ENCODE results near the gene RAP1GAP.

GRCh38 chr1:21577933-21578332 is 91.2 kb downstream of the RAP1GAP start:
- TF ChIP-seq CTCF (IDR thresholded peaks at IDR 0.05) = no peak
- no peak for TF ChIP-seq POLR2AphosphoS5 (IDR thresholded peaks at IDR 0.05)
- TF ChIP-seq POLR2A (IDR thresholded peaks at IDR 0.05) = no peak
